Measurements from ENCODE around the gene RNF126.

Gene RNF126

GRCh38 chr19:647566-648284 is 15.3 kb downstream of the RNF126 start:
- DNase-seq (ENCODE audit: low read depth in 2 of 2): no peak

- no peak for DNase-seq (ENCODE audit: low read depth in 2 of 2)
Observed at GRCh38 chr19:646779-647565, 16.0 kb downstream of the RNF126 start.

GRCh38 chr19:645912-646778 is 16.9 kb downstream of the RNF126 start:
- DNase-seq (ENCODE audit: low read depth in 2 of 2): no peak

GRCh38 chr19:644789-645188 is 18.2 kb downstream of the RNF126 start:
- no peak for DNase-seq (ENCODE audit: low read depth in 2 of 2)

- DNase-seq (ENCODE audit: low read depth in 2 of 2): no peak
Observed at GRCh38 chr19:644363-644762, 18.7 kb downstream of the RNF126 start.

- no peak for DNase-seq (ENCODE audit: low read depth in 2 of 2)
Observed at GRCh38 chr19:643736-644135, 19.3 kb downstream of the RNF126 start.

GRCh38 chr19:642767-643727 is 20.0 kb downstream of the RNF126 start:
- no peak for DNase-seq (ENCODE audit: low read depth in 2 of 2)

- DNase-seq (ENCODE audit: low read depth in 2 of 2): no peak
Observed at GRCh38 chr19:641702-642101, 21.3 kb downstream of the RNF126 start.

- no peak for DNase-seq (ENCODE audit: low read depth in 2 of 2)
Observed at GRCh38 chr19:640606-641189, 22.3 kb downstream of the RNF126 start.

GRCh38 chr19:640161-640558 is 22.9 kb downstream of the RNF126 start:
- no peak for DNase-seq (ENCODE audit: low read depth in 2 of 2)

- DNase-seq (ENCODE audit: low read depth in 2 of 2): peak; percentile 62
Observed at GRCh38 chr19:639253-640160, 23.5 kb downstream of the RNF126 start, which contains the start of gene FGF22. TSS of gene FGF22 (plus strand) at chr19:639879. CDS start at chr19:639926, 47 bp downstream.

- no peak for DNase-seq (ENCODE audit: low read depth in 2 of 2)
Observed at GRCh38 chr19:638906-639252, 24.1 kb downstream of the RNF126 start.

- DNase-seq (ENCODE audit: low read depth in 2 of 2): no peak
Observed at GRCh38 chr19:634975-635652, 27.9 kb downstream of the RNF126 start.

- no peak for DNase-seq (ENCODE audit: low read depth in 2 of 2)
Observed at GRCh38 chr19:633786-634639, 29.0 kb downstream of the RNF126 start.

GRCh38 chr19:633068-633785 is 29.8 kb downstream of the RNF126 start, which contains the start of gene POLRMT:
TSS of gene POLRMT (minus strand) at chr19:633537. CDS start at chr19:633512, 25 bp downstream.
- DNase-seq (ENCODE audit: low read depth in 2 of 2): peak; percentile 96

GRCh38 chr19:632579-633067 is 30.4 kb downstream of the RNF126 start:
- no peak for DNase-seq (ENCODE audit: low read depth in 2 of 2)

All from fibroblast of skin of left quadriceps (primary cell).